Neural progenitor cell (in vitro differentiated cells): Measurements from ENCODE around the gene PAK4. TPM values are rescaled to one million over a fixed set of nuclear protein-coding genes. Genes with fewer than 3 reads are reported as not detected.

Experiments
- DNase-seq: peaks from one replicate; pipeline ENCODE4 v3.0.0-alpha.2; 2016; ENCODE audit warnings: low spot score
- H2AFZ ChIP-seq: fragments of 200-600 bp; sonication (generic); replicated peaks from 2 replicates; pipeline ENCODE4 v1.6.1; 2016; ENCODE audit warnings: antibody characterized with exemption
- H3F3A ChIP-seq: fragments of 200-600 bp; sonication (generic); 2 replicates; pipeline ENCODE4 v1.6.1; 2016; ENCODE audit warnings: antibody characterized with exemption, low read depth
- H3K27ac ChIP-seq: fragments of 200-600 bp; sonication (generic); 2 replicates; pipeline ENCODE4 v1.5.1; 2016; ENCODE audit warnings: mild to moderate bottlenecking
- H3K27me3 ChIP-seq: fragments of 200-600 bp; sonication (generic); 2 replicates; pipeline ENCODE4 v1.6.1; 2016; ENCODE audit warnings: mild to moderate bottlenecking, moderate library complexity
- H3K36me3 ChIP-seq: fragments of 200-600 bp; sonication (generic); 2 replicates; pipeline ENCODE4 v1.5.1; 2016
- H3K4me1 ChIP-seq: fragments of 200-600 bp; sonication (generic); 2 replicates; pipeline ENCODE4 v1.6.1; 2016; ENCODE audit warnings: mixed run types
- H3K4me2 ChIP-seq: fragments of 200-600 bp; sonication (generic); 2 replicates; pipeline ENCODE4 v1.6.1; 2016
- H3K4me3 ChIP-seq: fragments of 200-600 bp; sonication (generic); 2 replicates; pipeline ENCODE4 v1.5.1; 2016
- H3K79me2 ChIP-seq: fragments of 200-600 bp; sonication (generic); 2 replicates; pipeline ENCODE4 v1.6.1; 2016; ENCODE audit warnings: low read depth
- H3K9ac ChIP-seq: fragments of 200-600 bp; sonication (generic); 2 replicates; pipeline ENCODE4 v1.6.1; 2016
- H3K9me3 ChIP-seq: fragments of 200-600 bp; sonication (generic); 2 replicates; pipeline ENCODE4 v1.5.1; 2016; ENCODE audit warnings: low read depth
- H4K20me1 ChIP-seq: fragments of 200-600 bp; sonication (generic); 2 replicates; pipeline ENCODE4 v1.6.1; 2016; ENCODE audit warnings: low read depth
- H3K27ac Mint-ChIP-seq: 3 replicates; pipeline ENCODE4 v1.8.0; 2021; ENCODE audit warnings: mixed read lengths
- H3K27me3 Mint-ChIP-seq: 2 replicates; pipeline ENCODE4 v1.8.0; 2022; ENCODE audit warnings: low read depth, mild to moderate bottlenecking, inconsistent platforms, moderate library complexity, mixed read lengths; ENCODE audit not compliant: insufficient read depth
- H3K36me3 Mint-ChIP-seq: 3 replicates; pipeline ENCODE4 v1.8.0; 2021; ENCODE audit warnings: mixed read lengths
- H3K4me1 Mint-ChIP-seq: 3 replicates; pipeline ENCODE4 v1.8.0; 2021; ENCODE audit warnings: mixed read lengths
- H3K4me3 Mint-ChIP-seq: 3 replicates; pipeline ENCODE4 v1.8.0; 2021; ENCODE audit warnings: mild to moderate bottlenecking, moderate library complexity, mixed read lengths
- H3K9me3 Mint-ChIP-seq: 3 replicates; pipeline ENCODE4 v1.8.0; 2020; ENCODE audit warnings: mixed read lengths
- CTCF ChIP-seq: fragments of 200-600 bp; sonication (generic); IDR thresholded peaks from 2 replicates; pipeline ENCODE4 v1.5.1; 2017; ENCODE audit warnings: antibody characterized with exemption, mild to moderate bottlenecking
- EZH2 ChIP-seq: fragments of 200-600 bp; sonication (generic); IDR thresholded peaks from 2 replicates; pipeline ENCODE4 v1.6.1; 2017; ENCODE audit warnings: antibody characterized with exemption, mild to moderate bottlenecking, moderate library complexity
- EZH2phosphoT487 ChIP-seq: fragments of 200-600 bp; sonication (generic); IDR thresholded peaks from 2 replicates; pipeline ENCODE4 v1.6.1; 2017; ENCODE audit warnings: antibody characterized with exemption
- total RNA-seq: library from RNA; depleted of rRNA; stranded (reverse); fragments of >200 nt; gene quantifications from 2 replicates; pipeline ENCODE4 v1.2.3, GENCODE V29; 2015; ENCODE audit warnings: low replicate concordance

The PAK4 gene
- total RNA-seq, 1 donor from 2014 or later = 9.7 TPM

GRCh38 chr19:39168258-39169142, 42.9 kb downstream of the PAK4 start:
- H3K9me3 Mint-ChIP-seq = no peaks in the 10 kb centered on the region

GRCh38 chr19:39169143-39169810, 43.7 kb downstream of the PAK4 start:
- no peak overlapping the region for H2AFZ ChIP-seq
- H3K36me3 ChIP-seq = no peaks in the 10 kb centered on the region
- no peaks in the 10 kb centered on the region for H3K9me3 Mint-ChIP-seq
- H3F3A ChIP-seq = no peaks in the 10 kb centered on the region
- DNase-seq = no peak
- peaks cover 13% of the 10 kb centered on the region for H3K4me1 ChIP-seq
- H3K27ac Mint-ChIP-seq = no peak overlapping the region
- H3K4me1 Mint-ChIP-seq = peaks cover 2% of the 10 kb centered on the region
- H3K36me3 Mint-ChIP-seq = peaks cover 2% of the 10 kb centered on the region
- TF ChIP-seq EZH2phosphoT487 (no peak), EZH2 (no peak), CTCF (no peak)
- no peak overlapping the region for H3K9ac ChIP-seq
- no peaks in the 10 kb centered on the region for H3K27me3 ChIP-seq
- no peak overlapping the region for H3K4me3 Mint-ChIP-seq
- no peak overlapping the region for H3K4me2 ChIP-seq
- H3K79me2 ChIP-seq = peaks cover 17% of the 10 kb centered on the region
- H3K27me3 Mint-ChIP-seq = no peaks in the 10 kb centered on the region
- no peak overlapping the region for H3K27ac ChIP-seq
- no peaks in the 10 kb centered on the region for H3K9me3 ChIP-seq
- H3K4me3 ChIP-seq = no peak overlapping the region
- peaks cover 37% of the 10 kb centered on the region for H4K20me1 ChIP-seq

More at GRCh38 chr19:39168258-39169142, 42.9 kb downstream of the PAK4 start:
- DNase-seq = no peak
- Histone ChIP-seq H2AFZ (no peak overlapping the region), H3K9me3 (no peaks in the 10 kb centered on the region), H3K9ac (no peak overlapping the region), H3K79me2 (peaks cover 17% of the 10 kb centered on the region), H3K4me1 (peaks cover 13% of the 10 kb centered on the region), H3K4me2 (no peak overlapping the region), H3K27me3 (no peaks in the 10 kb centered on the region), H3K36me3 (no peaks in the 10 kb centered on the region), H3K4me3 (no peak overlapping the region), H3K27ac (no peak overlapping the region), H3F3A (no peaks in the 10 kb centered on the region), H4K20me1 (peaks cover 44% of the 10 kb centered on the region)
- H3K27ac Mint-ChIP-seq = no peak overlapping the region
- TF ChIP-seq EZH2 = no peak
- TF ChIP-seq CTCF = no peak
- no peak for TF ChIP-seq EZH2phosphoT487
- peaks cover 2% of the 10 kb centered on the region for H3K36me3 Mint-ChIP-seq
- no peak overlapping the region for H3K4me3 Mint-ChIP-seq
- peaks cover 2% of the 10 kb centered on the region for H3K4me1 Mint-ChIP-seq
- H3K27me3 Mint-ChIP-seq = no peaks in the 10 kb centered on the region

GRCh38 chr19:39170386-39171231, 45.0 kb downstream of the PAK4 start:
- H3K4me1 ChIP-seq = peaks cover 13% of the 10 kb centered on the region
- no peak for TF ChIP-seq CTCF
- TF ChIP-seq EZH2phosphoT487 = no peak
- no peak for TF ChIP-seq EZH2
- Mint-ChIP-seq H3K4me1 (peaks cover 2% of the 10 kb centered on the region), H3K4me3 (no peak overlapping the region), H3K36me3 (peaks cover 4% of the 10 kb centered on the region), H3K27me3 (no peaks in the 10 kb centered on the region), H3K9me3 (no peaks in the 10 kb centered on the region), H3K27ac (no peak overlapping the region)
- H3K4me2 ChIP-seq = no peak overlapping the region
- H2AFZ ChIP-seq = no peak overlapping the region
- H3K9ac ChIP-seq = no peak overlapping the region
- H3K36me3 ChIP-seq = no peaks in the 10 kb centered on the region
- H3K27me3 ChIP-seq = no peaks in the 10 kb centered on the region
- DNase-seq = no peak
- no peak overlapping the region for H3K27ac ChIP-seq
- H3K9me3 ChIP-seq = no peaks in the 10 kb centered on the region
- no peaks in the 10 kb centered on the region for H3F3A ChIP-seq
- peaks cover 15% of the 10 kb centered on the region for H3K79me2 ChIP-seq
- no peak overlapping the region for H3K4me3 ChIP-seq
- peaks cover 34% of the 10 kb centered on the region for H4K20me1 ChIP-seq
